GM12878 (cell line): ENCODE results near the gene PRPF40B. TPM values are rescaled to one million over a fixed set of nuclear protein-coding genes. Genes with fewer than 3 reads are reported as not detected.

Experiments used
- ATAC-seq: fragments of 200-7000 bp; cut with Tn5 transposase; 3 replicates; pipeline ENCODE4 v1.9.1; 2020; ENCODE audit warnings: mild to moderate bottlenecking, moderate library complexity
- BruUV-seq: library from RNA; stranded (reverse); fragments of 400-500 nt; replicated peaks from 2 replicates; lab custom pipeline; 2021; lab: Mats Ljungman, UMichigan
- CTCF ChIA-PET: fragments of 300-600 bp; sonication (Branson Sonifier 250); formaldehyde crosslinking; extraction: SDS; loops from one replicate; lab custom pipeline; 2021; ENCODE audit warnings: inconsistent platforms; lab: Yijun Ruan, JAX
- POLR2A ChIA-PET: fragments of 350-600 bp; formaldehyde crosslinking; extraction: SDS; loops from one replicate; lab custom pipeline; 2021; ENCODE audit warnings: inconsistent platforms; lab: Charles Lee
- RAD21 ChIA-PET: fragments of 300-600 bp; sonication (Branson Sonifier 250); formaldehyde crosslinking; loops from one replicate; lab custom pipeline; 2023; ENCODE audit warnings: antibody characterized with exemption; ENCODE audit not compliant: unreplicated experiment; lab: Charles Lee
- SMC1A ChIA-PET: fragments of 300-600 bp; sonication (Branson Sonifier 250); formaldehyde crosslinking; loops from one replicate; lab custom pipeline; 2023; ENCODE audit not compliant: unreplicated experiment, uncharacterized antibody; lab: Charles Lee
- DNase-seq: peaks from one replicate; pipeline ENCODE4 v3.0.0-alpha.2; 2011; ENCODE audit warnings: low read depth, low spot score
- FAIRE-seq: peaks from 3 replicates; lab custom pipeline; 2011; peaks lifted over from hg19 to GRCh38; lab: Jason Lieb, UNC
- H2AFZ ChIP-seq: 2 replicates; pipeline ENCODE4 v1.6.0; 2011; ENCODE audit warnings: low read depth, low read length, control low read depth; ENCODE audit not compliant: control insufficient read depth
- H3K27ac ChIP-seq: 2 replicates; pipeline ENCODE4 v1.5.1; 2011; ENCODE audit warnings: control low read depth; ENCODE audit not compliant: control insufficient read depth, insufficient read depth
- H3K27me3 ChIP-seq, 2 experiments: replicated peaks in 1 of 2; 2 replicates each; pipeline versions ENCODE4 v1.6.0 to v1.6.1; 2011; ENCODE audit warnings: low read length in 1 of 2; ENCODE audit not compliant: control insufficient read depth in 2 of 2, insufficient read depth in 2 of 2
- H3K36me3 ChIP-seq, 2 experiments: 2 replicates each; pipeline ENCODE4 v1.5.1; 2011; ENCODE audit warnings: low read length in 1 of 2; ENCODE audit not compliant: control insufficient read depth in 2 of 2, insufficient read depth in 2 of 2
- H3K4me1 ChIP-seq: 2 replicates; pipeline ENCODE4 v1.6.1; 2011; ENCODE audit warnings: mild to moderate bottlenecking, low read length, moderate library complexity, mixed read lengths; ENCODE audit not compliant: control insufficient read depth, insufficient read depth
- H3K4me2 ChIP-seq: 2 replicates; pipeline ENCODE4 v1.6.0; 2011; ENCODE audit warnings: control low read depth; ENCODE audit not compliant: control insufficient read depth, insufficient read depth
- H3K4me3 ChIP-seq: fragments of 200-600 bp; sonication (generic); 2 replicates; pipeline ENCODE4 v1.5.1; 2016
- H3K79me2 ChIP-seq: 2 replicates; pipeline ENCODE4 v1.6.0; 2011; ENCODE audit warnings: low read length; ENCODE audit not compliant: control insufficient read depth, insufficient read depth
- H3K9ac ChIP-seq: 2 replicates; pipeline ENCODE4 v1.8.0; 2011; ENCODE audit warnings: low read length, control low read depth, mixed read lengths; ENCODE audit not compliant: control insufficient read depth, insufficient read depth
- H3K9me3 ChIP-seq: replicated peaks from 3 replicates; pipeline ENCODE4 v1.5.1; 2011; ENCODE audit warnings: mild to moderate bottlenecking, low read length; ENCODE audit not compliant: control insufficient read depth, insufficient read depth
- H4K20me1 ChIP-seq: 2 replicates; pipeline ENCODE4 v1.6.0; 2011; ENCODE audit not compliant: control insufficient read depth, insufficient read depth
- BCL11A ChIP-seq: IDR thresholded peaks from 2 replicates; pipeline ENCODE4 v1.6.1; 2011; ENCODE audit warnings: low read depth, low read length
- CHD1 ChIP-seq: IDR thresholded peaks from 2 replicates; pipeline ENCODE4 v1.6.1; 2012; ENCODE audit warnings: low read depth, low read length, improper control_type of control experiment
- CUX1 ChIP-seq: IDR thresholded peaks from 2 replicates; pipeline ENCODE4 v1.6.1; 2012; ENCODE audit warnings: improper control_type of control experiment, low read depth, low read length; ENCODE audit not compliant: insufficient replicate concordance
- E2F8 ChIP-seq: fragments of 450-650 bp; IDR thresholded peaks from 2 replicates; pipeline ENCODE4 v1.6.1; 2018; ENCODE audit warnings: mild to moderate bottlenecking, low read depth, moderate library complexity; ENCODE audit not compliant: partially characterized antibody
- EP300 ChIP-seq, 2 experiments: fragments of 150-350 bp in 1 of 2; IDR thresholded peaks; 2 replicates each; pipeline ENCODE4 v1.6.1; 2011 to 2012; ENCODE audit warnings: low read depth in 2 of 2, low read length in 2 of 2, borderline replicate concordance in 1 of 2, improper control_type of control experiment in 1 of 2, inconsistent platforms in 1 of 2; ENCODE audit not compliant: control insufficient read depth in 1 of 2
- ESRRA ChIP-seq: IDR thresholded peaks from 2 replicates; pipeline ENCODE4 v1.6.1; 2012; ENCODE audit warnings: mild to moderate bottlenecking, low read length, improper control_type of control experiment
- LARP7 ChIP-seq: fragments of 450-650 bp; IDR thresholded peaks from 2 replicates; pipeline ENCODE4 v1.6.1; 2017; ENCODE audit warnings: mild to moderate bottlenecking
- NFYB ChIP-seq: IDR thresholded peaks from 2 replicates; pipeline ENCODE4 v1.6.1; 2011; ENCODE audit warnings: low read depth, mild to moderate bottlenecking, low read length, improper control_type of control experiment, moderate library complexity; ENCODE audit not compliant: insufficient read depth
- POLR2AphosphoS2 ChIP-seq: IDR thresholded peaks from 2 replicates; pipeline ENCODE4 v1.6.1; 2011; ENCODE audit warnings: low read depth, mild to moderate bottlenecking, low read length, improper control_type of control experiment, moderate library complexity
- SP1 ChIP-seq: IDR thresholded peaks from one replicate; pipeline ENCODE4 v1.6.1; 2011; ENCODE audit warnings: low read depth, low read length
- SUPT20H ChIP-seq: IDR thresholded peaks from 2 replicates; pipeline ENCODE4 v1.6.1; 2011; ENCODE audit warnings: low read depth, mild to moderate bottlenecking, low read length, moderate library complexity, borderline replicate concordance; ENCODE audit not compliant: control insufficient read depth
- USF1 ChIP-seq: IDR thresholded peaks from 2 replicates; pipeline ENCODE4 v1.6.1; 2011; ENCODE audit warnings: borderline replicate concordance, low read depth, mild to moderate bottlenecking, moderate library complexity, mixed read lengths, low read length; ENCODE audit not compliant: insufficient read depth; ENCODE audit errors: extremely low read length
- YY1 ChIP-seq: IDR thresholded peaks from 2 replicates; pipeline ENCODE4 v1.6.1; 2011; ENCODE audit warnings: low read depth, mild to moderate bottlenecking, low read length
- ZZZ3 ChIP-seq: IDR thresholded peaks from 2 replicates; pipeline ENCODE4 v1.6.1; 2011; ENCODE audit warnings: low read depth; ENCODE audit not compliant: control insufficient read depth, insufficient read length
- WGBS: methylation state at CpG from one replicate; pipeline ENCODE4 v1.1.6; 2016; ENCODE audit warnings: low lambda C conversion rate; ENCODE audit not compliant: insufficient replicate concordance, insufficient coverage; ENCODE audit errors: missing lambda C conversion rate; 5-methylcytosine and 5-hydroxymethylcytosine counted together
- in situ Hi-C: fragments of 300-500 bp; cut with MboI; formaldehyde crosslinking; loops from 9 replicates; pipeline ENCODE4 v1.14.3; 2018; ENCODE audit warnings: mixed read lengths
- intact Hi-C: fragments of 100-400 bp; cut with micrococcal nuclease; formaldehyde crosslinking; loops from one replicate; pipeline ENCODE4 v1.14.2; 2022; ENCODE audit not compliant: unreplicated experiment
- polyA plus RNA-seq, 11 experiments: library from polyadenylated mRNA; depleted of rRNA in 4 of 11; unstranded in 6 of 11; stranded (reverse) in 5 of 11; fragments of >200 nt; fragmentation: Nextera tagmentation in 4 of 11; fragmentation: Illumina TruSeq in 1 of 11; extraction: Ambion mirVana in 4 of 11; extraction: Trizol in 1 of 11; gene quantifications; 1 replicate in 1 of 11; 2 replicates in 10 of 11; pipeline versions ENCODE4 v1.2.1 to v1.2.3, GENCODE V29; 2011 to 2016; ENCODE audit warnings: inconsistent platforms in 2 of 11, missing spikeins in 2 of 11, low read depth in 1 of 11
- total RNA-seq, 4 experiments: library from RNA; depleted of rRNA in 3 of 4; stranded (reverse); fragments of >200 nt in 3 of 4; fragmentation: Illumina TruSeq in 1 of 4; extraction: Trizol in 1 of 4; gene quantifications; 2 replicates each; pipeline versions ENCODE4 v1.2.1 to v1.2.3, GENCODE V29; 2013 to 2021

PRPF40B gene
- total and polyA plus RNA-seq, 10 of the 15 experiments (the other 5 are each of a cell fraction or from before 2014, with no cell fraction given): 0.31 to 17.9 (median 7.3) TPM

GRCh38 chr12:49684310-49684854 is 61.0 kb downstream of the PRPF40B start:
- ChIA-PET POLR2A (interaction anchor here (1.6 to 5.6 kb wide), 5 partner anchors 11 to 22 kb away, joined by 7 to 44 read pairs (median 9); no protein-coding TSS in a partner anchor), SMC1A (interaction anchor here (0.8 to 14.9 kb wide), 11 partner anchors 7 to 25 kb away, joined by 3 to 131 read pairs (median 7); no protein-coding TSS in a partner anchor), CTCF (interaction anchor here (0.8 to 3.6 kb wide), 7 partner anchors 9 to 29 kb away, joined by 3 to 24 read pairs (median 3); no protein-coding TSS in a partner anchor), RAD21 (interaction anchor here (1.0 to 3.0 kb wide), 3 partner anchors 11 to 21 kb away, joined by 5 to 34 read pairs (median 10); no protein-coding TSS in a partner anchor)
- intact Hi-C loops: no loop called here
- H3K4me2 ChIP-seq: no peak overlapping the region
- H3K27ac ChIP-seq: no peak overlapping the region
- BruUV-seq: no TSS peak
- no peaks in the 10 kb centered on the region for H3K27me3 ChIP-seq
- H3K36me3 ChIP-seq: no peaks in the 10 kb centered on the region; a peak in 1 of 4 replicates
- no peak for DNase-seq
- H2AFZ ChIP-seq: no peak overlapping the region
- H3K4me1 ChIP-seq: peaks cover 38% of the 10 kb centered on the region
- no peak for ATAC-seq
- 98% methylated on average over 5 of the region's 5 CpGs for WGBS
- H4K20me1 ChIP-seq: no peaks in the 10 kb centered on the region
- in situ Hi-C loops: no loop called here
- H3K9ac ChIP-seq: no peak overlapping the region
- H3K4me3 ChIP-seq: no peak overlapping the region
- H3K79me2 ChIP-seq: peaks cover 81% of the 10 kb centered on the region
- H3K9me3 ChIP-seq: no peaks in the 10 kb centered on the region
- FAIRE-seq: no peak
- no peak for TF ChIP-seq EP300 (IDR thresholded peaks at IDR 0.05; ENCODE audit: borderline replicate concordance in 1 of 2, control insufficient read depth in 1 of 2, low read depth in 2 of 2, low read length in 2 of 2)
- TF ChIP-seq ZZZ3: no peak
- TF ChIP-seq SP1: no peak
- no peak for TF ChIP-seq CHD1
- no peak for TF ChIP-seq E2F8
- TF ChIP-seq YY1: no peak
- TF ChIP-seq ESRRA: no peak
- no peak for TF ChIP-seq BCL11A
- no peak for TF ChIP-seq USF1
- no peak for TF ChIP-seq NFYB
- TF ChIP-seq POLR2AphosphoS2: no peak
- TF ChIP-seq CUX1: no peak
- no peak for TF ChIP-seq SUPT20H
- no peak for TF ChIP-seq LARP7
